SK-N-SH (cell line): ENCODE measurements around the gene LRP2BP.

Experiments
- EZH2phosphoT487 ChIP-seq: fragments of 200-600 bp; sonication (generic); IDR thresholded peaks from 2 replicates; pipeline ENCODE4 v1.6.1; 2017; ENCODE audit warnings: low read depth, mixed run types, mild to moderate bottlenecking, antibody characterized with exemption, moderate library complexity, borderline replicate concordance
- FOXM1 ChIP-seq: IDR thresholded peaks from 2 replicates; pipeline ENCODE4 v1.4.0; 2012; ENCODE audit warnings: low read depth, mild to moderate bottlenecking
- POLR2AphosphoS5 ChIP-seq: IDR thresholded peaks from 2 replicates; pipeline ENCODE4 v1.6.1; 2012; ENCODE audit warnings: low read depth, low read length
- TAF1 ChIP-seq: IDR thresholded peaks from 2 replicates; pipeline ENCODE4 v1.6.1; 2012; ENCODE audit warnings: low read depth, mild to moderate bottlenecking, low read length, moderate library complexity, borderline replicate concordance
- TCF12 ChIP-seq: IDR thresholded peaks from 2 replicates; pipeline ENCODE4 v1.4.0; 2012
- TF ChIP-seq, protein P1 (sequence below): fragments of 200-600 bp; sonication (generic); IDR thresholded peaks from 2 replicates; pipeline ENCODE4 v1.6.1; 2017; ENCODE audit warnings: antibody characterized with exemption, mild to moderate bottlenecking, moderate library complexity

DNA sequence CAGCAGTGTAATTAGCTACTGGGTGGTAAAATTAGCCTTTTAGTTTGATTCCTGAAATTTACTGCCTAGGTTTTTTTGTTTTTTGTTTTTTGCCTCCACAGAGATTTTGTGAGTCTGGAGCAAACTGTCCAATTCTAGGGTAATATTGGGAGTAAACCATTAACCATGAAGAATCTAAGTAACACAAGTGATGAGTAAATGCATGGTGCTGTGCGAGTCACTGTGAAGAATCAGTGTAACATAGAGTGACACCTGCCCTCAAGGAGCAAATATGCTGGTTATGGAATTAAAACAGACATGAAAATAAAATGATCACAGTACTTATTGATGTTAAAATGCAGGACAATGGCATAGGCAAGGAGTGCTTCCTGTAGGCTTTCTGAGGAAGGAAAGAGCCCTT, 60.1 kb downstream of the LRP2BP start:
- no peak for TF ChIP-seq EZH2phosphoT487
- TF ChIP-seq, protein P1, sequence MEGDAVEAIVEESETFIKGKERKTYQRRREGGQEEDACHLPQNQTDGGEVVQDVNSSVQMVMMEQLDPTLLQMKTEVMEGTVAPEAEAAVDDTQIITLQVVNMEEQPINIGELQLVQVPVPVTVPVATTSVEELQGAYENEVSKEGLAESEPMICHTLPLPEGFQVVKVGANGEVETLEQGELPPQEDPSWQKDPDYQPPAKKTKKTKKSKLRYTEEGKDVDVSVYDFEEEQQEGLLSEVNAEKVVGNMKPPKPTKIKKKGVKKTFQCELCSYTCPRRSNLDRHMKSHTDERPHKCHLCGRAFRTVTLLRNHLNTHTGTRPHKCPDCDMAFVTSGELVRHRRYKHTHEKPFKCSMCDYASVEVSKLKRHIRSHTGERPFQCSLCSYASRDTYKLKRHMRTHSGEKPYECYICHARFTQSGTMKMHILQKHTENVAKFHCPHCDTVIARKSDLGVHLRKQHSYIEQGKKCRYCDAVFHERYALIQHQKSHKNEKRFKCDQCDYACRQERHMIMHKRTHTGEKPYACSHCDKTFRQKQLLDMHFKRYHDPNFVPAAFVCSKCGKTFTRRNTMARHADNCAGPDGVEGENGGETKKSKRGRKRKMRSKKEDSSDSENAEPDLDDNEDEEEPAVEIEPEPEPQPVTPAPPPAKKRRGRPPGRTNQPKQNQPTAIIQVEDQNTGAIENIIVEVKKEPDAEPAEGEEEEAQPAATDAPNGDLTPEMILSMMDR = no peak
- TF ChIP-seq TCF12 = no peak
- no peak for TF ChIP-seq POLR2AphosphoS5
- TF ChIP-seq FOXM1 = no peak
- no peak for TF ChIP-seq TAF1
